CD4-positive, alpha-beta T cell (primary cell): ENCODE data around the gene DENND1A. TPM values are rescaled to one million over a fixed set of nuclear protein-coding genes. Genes with fewer than 3 reads are reported as not detected.

Experiments used
- ATAC-seq: fragments of 200-7000 bp; cut with Tn5 transposase; one replicate; pipeline ENCODE4 v1.10.0; 2022; ENCODE audit warnings: mild to moderate bottlenecking; ENCODE audit not compliant: poor library complexity
- CTCF ChIA-PET: fragments of 350-600 bp; sonication (Branson Sonifier 250); formaldehyde crosslinking; loops from one replicate; lab custom pipeline; 2021; ENCODE audit warnings: antibody characterized with exemption, inconsistent platforms; lab: Charles Lee
- POLR2A ChIA-PET: fragments of 350-600 bp; sonication (Branson Sonifier 250); formaldehyde crosslinking; loops from one replicate; lab custom pipeline; 2021; ENCODE audit warnings: antibody characterized with exemption, inconsistent platforms; lab: Charles Lee
- DNase-seq, 14 experiments: peaks; one replicate each; pipeline ENCODE4 v3.0.0-alpha.2; 2013 to 2020; ENCODE audit warnings: mixed read lengths in 2 of 14
- H3K27ac ChIP-seq, 2 donors: one replicate each; pipeline versions ENCODE4 v1.5.1 to v1.7.0; 2013; ENCODE audit warnings: low read length in 2 of 2, low read depth in 1 of 2, mild to moderate bottlenecking in 1 of 2
- H3K27me3 ChIP-seq, 2 experiments: 1 replicate in 1 of 2; 2 replicates in 1 of 2; pipeline versions ENCODE4 v1.6.1 to v1.7.0; 2013; ENCODE audit warnings: low read length in 2 of 2, control low read depth in 1 of 2, mild to moderate bottlenecking in 1 of 2, moderate library complexity in 1 of 2; ENCODE audit not compliant: insufficient read depth in 2 of 2, control insufficient read depth in 1 of 2
- H3K36me3 ChIP-seq: one replicate; pipeline ENCODE4 v1.6.1; 2013; ENCODE audit warnings: low read length, control low read depth; ENCODE audit not compliant: insufficient read depth
- H3K4me1 ChIP-seq: one replicate; pipeline ENCODE4 v1.6.1; 2013; ENCODE audit warnings: low read length, control low read depth; ENCODE audit not compliant: insufficient read depth
- H3K4me3 ChIP-seq: one replicate; pipeline ENCODE4 v1.5.1; 2013; ENCODE audit warnings: mild to moderate bottlenecking, low read length, moderate library complexity
- H3K9me3 ChIP-seq, 2 experiments: 1 replicate in 1 of 2; 2 replicates in 1 of 2; pipeline versions ENCODE4 v1.6.1 to v1.7.0; 2013; ENCODE audit warnings: low read length in 2 of 2, mild to moderate bottlenecking in 2 of 2, control low read depth in 1 of 2, moderate library complexity in 1 of 2; ENCODE audit not compliant: control insufficient read depth in 1 of 2, insufficient read depth in 1 of 2
- H3K27ac Mint-ChIP-seq: one replicate; pipeline ENCODE4 v1.8.0; 2020; ENCODE audit warnings: mixed read lengths
- H3K27me3 Mint-ChIP-seq: one replicate; pipeline ENCODE4 v1.8.0; 2021; ENCODE audit warnings: mixed read lengths
- H3K36me3 Mint-ChIP-seq: one replicate; pipeline ENCODE4 v1.8.0; 2021; ENCODE audit warnings: low read depth, mixed read lengths
- H3K4me1 Mint-ChIP-seq: one replicate; pipeline ENCODE4 v1.8.0; 2021; ENCODE audit warnings: low read depth, mixed read lengths
- H3K4me3 Mint-ChIP-seq: one replicate; pipeline ENCODE4 v1.8.0; 2020; ENCODE audit warnings: mild to moderate bottlenecking, mixed read lengths
- H3K9me3 Mint-ChIP-seq: one replicate; pipeline ENCODE4 v1.8.0; 2020; ENCODE audit warnings: mixed read lengths
- CTCF ChIP-seq: fragments of 200-600 bp; IDR thresholded peaks from one replicate; pipeline ENCODE4 v1.8.0; 2022; ENCODE audit warnings: antibody characterized with exemption, mild to moderate bottlenecking
- intact Hi-C, 2 experiments: fragments of 100-400 bp; cut with DNase I in 1 of 2; cut with micrococcal nuclease in 1 of 2; formaldehyde crosslinking; loops; one replicate each; pipeline versions ENCODE4 v1.15.1 to v1.9.0; 2023 to 2025; cut with DNase I, micrococcal nuclease
- total RNA-seq, 174 experiments: library from RNA in 2 of 174; stranded (reverse) in 2 of 174; gene quantifications; one replicate each; pipeline ENCODE4 v1.2.3 and lab custom pipeline; 2021 to 2026

Gene DENND1A
- total RNA-seq, 2 experiments from 2014 or later = 20.0 to 20.6 TPM

DNA sequence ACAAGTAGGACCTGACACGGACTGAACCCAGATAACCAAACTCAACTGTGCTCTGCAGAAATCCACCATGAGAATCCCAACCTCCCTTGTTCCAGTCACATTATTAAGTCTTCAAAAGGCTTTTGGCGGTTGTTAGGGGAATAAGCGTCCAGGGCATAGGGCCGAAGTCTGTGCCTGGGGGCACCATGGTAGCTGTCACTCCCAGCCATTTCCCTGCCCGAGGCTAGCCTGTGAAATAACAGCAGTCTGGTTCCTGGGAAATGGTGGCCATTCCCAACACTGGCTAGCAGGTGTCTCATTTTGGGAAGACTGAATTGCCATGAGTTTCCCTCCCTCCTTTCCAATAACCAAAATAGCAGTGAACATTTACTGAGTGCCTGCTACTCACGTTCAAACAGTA, 451.8 kb downstream of the DENND1A start:
- DNase-seq (no peak), ATAC-seq (no peak)
- H3K36me3 ChIP-seq = no peaks in the 10 kb centered on the region
- CTCF ChIA-PET = no interaction called here
- no peaks in the 10 kb centered on the region for H3K9me3 ChIP-seq
- Mint-ChIP-seq H3K27ac (no peak overlapping the region), H3K27me3 (no peaks in the 10 kb centered on the region), H3K9me3 (no peaks in the 10 kb centered on the region), H3K4me3 (no peak overlapping the region), H3K36me3 (no peaks in the 10 kb centered on the region), H3K4me1 (no peaks in the 10 kb centered on the region)
- H3K4me1 ChIP-seq = no peaks in the 10 kb centered on the region
- no peak overlapping the region for H3K27ac ChIP-seq
- POLR2A ChIA-PET = no interaction called here
- no peaks in the 10 kb centered on the region for H3K27me3 ChIP-seq
- intact Hi-C loops = no loop called here
- TF ChIP-seq CTCF = no peak
- no peak overlapping the region for H3K4me3 ChIP-seq

- no peak for ATAC-seq
- TF ChIP-seq CTCF = no peak
- Histone ChIP-seq H3K27me3 (no peaks in the 10 kb centered on the region), H3K9me3 (no peaks in the 10 kb centered on the region), H3K4me3 (no peak overlapping the region), H3K36me3 (no peaks in the 10 kb centered on the region), H3K27ac (no peak overlapping the region), H3K4me1 (no peaks in the 10 kb centered on the region)
- ChIA-PET CTCF (no interaction called here), POLR2A (no interaction called here)
- no peaks in the 10 kb centered on the region for H3K36me3 Mint-ChIP-seq
- intact Hi-C loops = no loop called here
- no peak for DNase-seq
- no peaks in the 10 kb centered on the region for H3K4me1 Mint-ChIP-seq
- H3K27ac Mint-ChIP-seq = no peak overlapping the region
- H3K4me3 Mint-ChIP-seq = no peak overlapping the region
- H3K9me3 Mint-ChIP-seq = no peaks in the 10 kb centered on the region
- H3K27me3 Mint-ChIP-seq = no peaks in the 10 kb centered on the region
Observed at GRCh38 chr9:123475407-123475806, 454.5 kb downstream of the DENND1A start.

DNA sequence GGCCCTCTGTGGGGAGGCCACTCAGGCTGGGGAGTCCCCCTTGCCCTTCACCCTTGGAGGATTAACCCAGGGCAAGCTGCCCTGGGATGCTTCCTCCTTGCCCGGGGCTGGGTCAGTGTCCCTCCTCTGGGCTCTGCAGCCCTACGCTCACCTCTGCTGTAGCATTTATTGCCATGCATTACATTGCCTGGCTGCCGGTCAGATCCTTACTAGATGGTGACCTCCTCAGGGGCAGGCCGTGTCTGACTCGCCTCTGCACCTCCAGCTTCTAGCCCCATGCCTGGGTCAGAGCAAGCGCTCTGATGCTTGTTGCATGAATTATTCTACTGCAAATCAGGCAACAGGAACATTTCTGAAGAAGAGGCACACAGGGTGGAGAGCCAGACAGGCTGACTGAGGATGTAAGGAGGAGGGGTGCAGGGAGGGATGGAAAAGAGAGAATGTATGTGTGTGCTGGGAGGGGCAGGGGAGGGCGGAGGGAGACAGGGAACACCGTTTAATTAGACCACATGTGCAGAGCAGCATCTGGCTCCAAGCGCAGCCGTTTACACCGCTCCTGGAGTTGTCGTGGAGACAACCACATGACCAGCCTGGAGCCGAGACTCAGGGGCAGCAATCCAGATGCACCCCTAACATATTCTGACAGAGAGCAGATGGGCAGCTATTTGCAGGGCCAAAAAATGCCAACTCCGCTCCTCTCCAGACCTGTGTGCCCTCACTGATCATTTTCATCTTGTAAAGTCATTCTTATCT, 456.9 kb downstream of the DENND1A start:
- intact Hi-C loops = no loop called here
- Mint-ChIP-seq H3K27ac (no peak overlapping the region), H3K27me3 (no peaks in the 10 kb centered on the region), H3K4me3 (no peak overlapping the region), H3K9me3 (no peaks in the 10 kb centered on the region), H3K4me1 (no peaks in the 10 kb centered on the region), H3K36me3 (no peaks in the 10 kb centered on the region)
- no peak for DNase-seq
- no peak for TF ChIP-seq CTCF
- CTCF ChIA-PET = no interaction called here
- POLR2A ChIA-PET = no interaction called here
- ATAC-seq = no peak
- H3K4me3 ChIP-seq = no peak overlapping the region
- H3K36me3 ChIP-seq = no peaks in the 10 kb centered on the region
- H3K27me3 ChIP-seq = no peaks in the 10 kb centered on the region
- H3K27ac ChIP-seq = no peak overlapping the region
- H3K9me3 ChIP-seq = no peaks in the 10 kb centered on the region
- no peaks in the 10 kb centered on the region for H3K4me1 ChIP-seq
